ENCODE results near the gene JPH2.

JPH2 gene

GRCh38 chr20:44198872-44199271, 11.9 kb upstream of the JPH2 start:
- Histone ChIP-seq H3K27me3 (ENCODE audit: insufficient read depth, low read length) (no peaks in the 10 kb centered on the region), H3K79me1 (ENCODE audit: low read length) (peaks cover 6% of the 10 kb centered on the region), H3K4me3 (ENCODE audit: low read depth, low read length) (no peak overlapping the region), H3K4me2 (ENCODE audit: low read length) (no peak overlapping the region), H3K14ac (ENCODE audit: low read length) (no peak overlapping the region), H4K91ac (ENCODE audit: low read depth, low read length) (no peak overlapping the region), H3K23ac (ENCODE audit: low read length) (no peak overlapping the region), H2AFZ (ENCODE audit: insufficient read depth, low read length, poor library complexity) (no peak overlapping the region), H3K9ac (ENCODE audit: low read length) (no peak overlapping the region), H2BK120ac (ENCODE audit: insufficient read depth, low read length, poor library complexity) (no peak overlapping the region), H4K8ac (ENCODE audit: low read depth, low read length) (no peak overlapping the region), H4K12ac (ENCODE audit: low read depth, low read length) (no peak overlapping the region), H3K79me2 (ENCODE audit: control insufficient read depth, insufficient read depth, low read length, poor library complexity) (peaks cover 1% of the 10 kb centered on the region), H2BK12ac (ENCODE audit: low read length) (no peak overlapping the region), H3K9me3 (ENCODE audit: insufficient read depth, low read depth, low read length) (no peaks in the 10 kb centered on the region), H2BK5ac (ENCODE audit: low read depth, low read length, poor library complexity) (no peak overlapping the region), H3K27ac (ENCODE audit: low read depth, low read length) (no peak overlapping the region), H2AK5ac (ENCODE audit: low read length) (no peak overlapping the region), H3K4ac (ENCODE audit: low read depth, low read length) (no peak overlapping the region), H3K36me3 (ENCODE audit: control insufficient read depth in 1 of 2, insufficient read depth in 2 of 2, low read length in 2 of 2) (peaks cover 18 to 34% of the 10 kb centered on the region in 2 experiments), H3K4me1 (ENCODE audit: control insufficient read depth in 1 of 2, insufficient read depth in 2 of 2, low read length in 2 of 2) (peaks cover 0 to 4% of the 10 kb centered on the region in 2 experiments), H3K18ac (ENCODE audit: low read length) (no peak overlapping the region)
- DNase-seq, result no peak
- no CpG with 5 or more reads among the region's 4 CpGs for WGBS (ENCODE audit: extremely low coverage, insufficient coverage, insufficient read length)

- Histone ChIP-seq H3K79me1 (ENCODE audit: low read length) (peaks cover 5% of the 10 kb centered on the region), H2AFZ (ENCODE audit: insufficient read depth, low read length, poor library complexity) (no peak overlapping the region), H2BK120ac (ENCODE audit: insufficient read depth, low read length, poor library complexity) (no peak overlapping the region), H3K18ac (ENCODE audit: low read length) (no peak overlapping the region), H3K36me3 (ENCODE audit: control insufficient read depth in 1 of 2, insufficient read depth in 2 of 2, low read length in 2 of 2) (peaks cover 14 to 28% of the 10 kb centered on the region in 2 experiments), H3K27me3 (ENCODE audit: insufficient read depth, low read length) (no peaks in the 10 kb centered on the region), H2AK5ac (ENCODE audit: low read length) (no peak overlapping the region), H3K79me2 (ENCODE audit: control insufficient read depth, insufficient read depth, low read length, poor library complexity) (peaks cover 1% of the 10 kb centered on the region), H3K14ac (ENCODE audit: low read length) (no peak overlapping the region), H3K9ac (ENCODE audit: low read length) (no peak overlapping the region), H4K91ac (ENCODE audit: low read depth, low read length) (no peak overlapping the region), H4K8ac (ENCODE audit: low read depth, low read length) (no peak overlapping the region), H4K12ac (ENCODE audit: low read depth, low read length) (no peak overlapping the region), H3K4ac (ENCODE audit: low read depth, low read length) (no peak overlapping the region), H2BK5ac (ENCODE audit: low read depth, low read length, poor library complexity) (no peak overlapping the region), H3K9me3 (ENCODE audit: insufficient read depth, low read depth, low read length) (no peaks in the 10 kb centered on the region), H3K4me3 (ENCODE audit: low read depth, low read length) (no peak overlapping the region), H3K27ac (ENCODE audit: low read depth, low read length) (no peak overlapping the region), H2BK12ac (ENCODE audit: low read length) (no peak overlapping the region), H3K4me1 (ENCODE audit: control insufficient read depth in 1 of 2, insufficient read depth in 2 of 2, low read length in 2 of 2) (peaks cover 0 to 4% of the 10 kb centered on the region in 2 experiments), H3K4me2 (ENCODE audit: low read length) (no peak overlapping the region), H3K23ac (ENCODE audit: low read length) (no peak overlapping the region)
- WGBS (ENCODE audit: extremely low coverage, insufficient coverage, insufficient read length), result no CpG with 5 or more reads among the region's 3 CpGs
- DNase-seq, result no peak
Observed at GRCh38 chr20:44196271-44196670, 9.3 kb upstream of the JPH2 start.

- H3K27ac ChIP-seq (ENCODE audit: low read depth, low read length), result no peak overlapping the region
- peaks cover 14 to 25% of the 10 kb centered on the region in 2 experiments for H3K36me3 ChIP-seq (ENCODE audit: control insufficient read depth in 1 of 2, insufficient read depth in 2 of 2, low read length in 2 of 2)
- no peak for DNase-seq
- H3K23ac ChIP-seq (ENCODE audit: low read length), result no peak overlapping the region
- H2BK5ac ChIP-seq (ENCODE audit: low read depth, low read length, poor library complexity), result no peak overlapping the region
- H3K4me3 ChIP-seq (ENCODE audit: low read depth, low read length), result no peak overlapping the region
- H3K9me3 ChIP-seq (ENCODE audit: insufficient read depth, low read depth, low read length), result no peaks in the 10 kb centered on the region
- no peak overlapping the region for H3K4ac ChIP-seq (ENCODE audit: low read depth, low read length)
- H4K91ac ChIP-seq (ENCODE audit: low read depth, low read length), result no peak overlapping the region
- H3K18ac ChIP-seq (ENCODE audit: low read length), result no peak overlapping the region
- H3K27me3 ChIP-seq (ENCODE audit: insufficient read depth, low read length), result no peaks in the 10 kb centered on the region
- peaks cover 5% of the 10 kb centered on the region for H3K79me1 ChIP-seq (ENCODE audit: low read length)
- no peak overlapping the region for H4K8ac ChIP-seq (ENCODE audit: low read depth, low read length)
- H3K4me1 ChIP-seq (ENCODE audit: control insufficient read depth in 1 of 2, insufficient read depth in 2 of 2, low read length in 2 of 2), result peaks cover 0 to 4% of the 10 kb centered on the region in 2 experiments
- no peak overlapping the region for H3K9ac ChIP-seq (ENCODE audit: low read length)
- peaks cover 1% of the 10 kb centered on the region for H3K79me2 ChIP-seq (ENCODE audit: control insufficient read depth, insufficient read depth, low read length, poor library complexity)
- no peak overlapping the region for H2AFZ ChIP-seq (ENCODE audit: insufficient read depth, low read length, poor library complexity)
- H2BK12ac ChIP-seq (ENCODE audit: low read length), result no peak overlapping the region
- no peak overlapping the region for H2AK5ac ChIP-seq (ENCODE audit: low read length)
- H3K14ac ChIP-seq (ENCODE audit: low read length), result no peak overlapping the region
- no peak overlapping the region for H2BK120ac ChIP-seq (ENCODE audit: insufficient read depth, low read length, poor library complexity)
- no peak overlapping the region for H4K12ac ChIP-seq (ENCODE audit: low read depth, low read length)
- no CpG with 5 or more reads among the region's 1 CpG for WGBS (ENCODE audit: extremely low coverage, insufficient coverage, insufficient read length)
- no peak overlapping the region for H3K4me2 ChIP-seq (ENCODE audit: low read length)
Observed at GRCh38 chr20:44195605-44196004, 8.6 kb upstream of the JPH2 start.

GRCh38 chr20:44193801-44194200, 6.8 kb upstream of the JPH2 start:
- no peak overlapping the region for H2AK5ac ChIP-seq (ENCODE audit: low read length)
- WGBS (ENCODE audit: extremely low coverage, insufficient coverage, insufficient read length), result no CpG with 5 or more reads among the region's 2 CpGs
- peaks cover 6% of the 10 kb centered on the region for H3K79me1 ChIP-seq (ENCODE audit: low read length)
- peaks cover under 1 to 3% of the 10 kb centered on the region in 2 experiments for H3K4me1 ChIP-seq (ENCODE audit: control insufficient read depth in 1 of 2, insufficient read depth in 2 of 2, low read length in 2 of 2)
- H3K27ac ChIP-seq (ENCODE audit: low read depth, low read length), result no peak overlapping the region
- no peak overlapping the region for H3K4ac ChIP-seq (ENCODE audit: low read depth, low read length)
- no peaks in the 10 kb centered on the region for H3K9me3 ChIP-seq (ENCODE audit: insufficient read depth, low read depth, low read length)
- H4K12ac ChIP-seq (ENCODE audit: low read depth, low read length), result no peak overlapping the region
- no peaks in the 10 kb centered on the region for H3K27me3 ChIP-seq (ENCODE audit: insufficient read depth, low read length)
- H4K91ac ChIP-seq (ENCODE audit: low read depth, low read length), result no peak overlapping the region
- H3K4me3 ChIP-seq (ENCODE audit: low read depth, low read length), result no peak overlapping the region
- H2BK5ac ChIP-seq (ENCODE audit: low read depth, low read length, poor library complexity), result no peak overlapping the region
- H3K23ac ChIP-seq (ENCODE audit: low read length), result no peak overlapping the region
- H3K4me2 ChIP-seq (ENCODE audit: low read length), result no peak overlapping the region
- peaks cover 6 to 12% of the 10 kb centered on the region in 2 experiments for H3K36me3 ChIP-seq (ENCODE audit: control insufficient read depth in 1 of 2, insufficient read depth in 2 of 2, low read length in 2 of 2)
- DNase-seq, result no peak
- no peaks in the 10 kb centered on the region for H3K79me2 ChIP-seq (ENCODE audit: control insufficient read depth, insufficient read depth, low read length, poor library complexity)
- no peak overlapping the region for H2BK12ac ChIP-seq (ENCODE audit: low read length)
- H3K9ac ChIP-seq (ENCODE audit: low read length), result no peak overlapping the region
- H4K8ac ChIP-seq (ENCODE audit: low read depth, low read length), result no peak overlapping the region
- no peak overlapping the region for H3K14ac ChIP-seq (ENCODE audit: low read length)
- no peak overlapping the region for H2AFZ ChIP-seq (ENCODE audit: insufficient read depth, low read length, poor library complexity)
- H3K18ac ChIP-seq (ENCODE audit: low read length), result no peak overlapping the region
- H2BK120ac ChIP-seq (ENCODE audit: insufficient read depth, low read length, poor library complexity), result no peak overlapping the region

Measured in trophoblast cell (in vitro differentiated cells and primary cell).